Measurements from ENCODE around the gene USP17L12.
"Not testable (repeated sequence)": the region's sequence is repeated elsewhere in the genome, so short reads cannot be mapped to it uniquely, and the experiment has no call there.

Gene USP17L12

DNA sequence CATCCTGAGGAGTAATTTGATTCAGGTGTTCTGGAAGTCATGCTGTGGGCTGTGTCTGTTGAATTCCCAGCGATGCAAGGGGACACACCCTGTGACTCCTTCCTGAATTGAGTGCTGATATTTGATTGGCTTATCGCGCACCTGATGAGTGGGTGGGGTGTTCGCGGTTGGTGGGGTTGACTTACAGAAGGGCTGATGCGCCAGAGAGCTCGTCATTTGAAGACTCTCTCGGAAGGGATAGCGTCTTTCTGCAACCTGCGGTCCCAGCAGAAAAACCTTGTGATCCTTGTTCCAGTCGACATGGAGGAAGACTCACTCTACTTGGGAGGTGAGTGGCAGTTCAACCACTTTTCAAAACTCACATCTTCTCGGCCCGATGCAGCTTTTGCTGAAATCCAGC, 33.1 kb downstream of the USP17L12 start, which contains the start of gene USP17L19:
USP17L19 (plus strand) TSS at position 301 of the 400 bp plus-strand sequence; CDS start at position 301, 0 bp downstream.
- H3K9me3 ChIP-seq (ENCODE audit: control insufficient read depth in 1 of 2, low read length in 2 of 2); H3K36me3 ChIP-seq (ENCODE audit: control insufficient read depth in 1 of 2, insufficient read depth in 2 of 2, low read length in 2 of 2); H3K27ac ChIP-seq (ENCODE audit: low read depth, low read length); H3K4me3 ChIP-seq (ENCODE audit: low read depth in 1 of 2, low read length in 2 of 2); H3K4me1 ChIP-seq (ENCODE audit: control insufficient read depth in 1 of 2, insufficient read depth in 2 of 2, low read length in 2 of 2); H3K27me3 ChIP-seq (ENCODE audit: control insufficient read depth in 1 of 2, insufficient read depth in 2 of 2, low read length in 2 of 2); H3K9ac ChIP-seq (ENCODE audit: low read depth in 1 of 2, low read length in 2 of 2): not testable (repeated sequence)

DNA sequence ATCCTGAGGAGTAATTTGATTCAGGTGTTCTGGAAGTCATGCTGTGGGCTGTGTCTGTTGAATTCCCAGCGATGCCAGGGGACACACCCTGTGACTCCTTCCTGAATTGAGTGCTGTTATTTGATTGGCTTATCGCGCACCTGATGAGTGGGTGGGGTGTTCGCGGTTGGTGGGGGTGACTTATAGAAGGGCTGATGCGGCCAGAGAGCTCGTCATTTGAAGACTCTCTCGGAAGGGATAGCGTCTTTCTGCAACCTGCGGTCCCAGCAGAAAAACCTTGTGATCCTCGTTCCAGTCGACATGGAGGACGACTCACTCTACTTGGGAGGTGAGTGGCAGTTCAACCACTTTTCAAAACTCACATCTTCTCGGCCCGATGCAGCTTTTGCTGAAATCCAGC, 37.9 kb downstream of the USP17L12 start, which contains the start of gene USP17L20:
USP17L20 (plus strand) TSS at position 301 of the 400 bp plus-strand sequence; CDS start at position 301, 0 bp downstream.
- H3K27me3 ChIP-seq (ENCODE audit: control insufficient read depth in 1 of 2, insufficient read depth in 2 of 2, low read length in 2 of 2); H3K9ac ChIP-seq (ENCODE audit: low read depth in 1 of 2, low read length in 2 of 2); H3K27ac ChIP-seq (ENCODE audit: low read depth, low read length); H3K4me3 ChIP-seq (ENCODE audit: low read depth in 1 of 2, low read length in 2 of 2); H3K36me3 ChIP-seq (ENCODE audit: control insufficient read depth in 1 of 2, insufficient read depth in 2 of 2, low read length in 2 of 2); H3K9me3 ChIP-seq (ENCODE audit: control insufficient read depth in 1 of 2, low read length in 2 of 2); H3K4me1 ChIP-seq (ENCODE audit: control insufficient read depth in 1 of 2, insufficient read depth in 2 of 2, low read length in 2 of 2): not testable (repeated sequence)

- not testable (repeated sequence) for H3K36me3 ChIP-seq (ENCODE audit: control insufficient read depth in 1 of 2, insufficient read depth in 2 of 2, low read length in 2 of 2); H3K27ac ChIP-seq (ENCODE audit: low read depth, low read length); H3K4me3 ChIP-seq (ENCODE audit: low read depth in 1 of 2, low read length in 2 of 2); H3K4me1 ChIP-seq (ENCODE audit: control insufficient read depth in 1 of 2, insufficient read depth in 2 of 2, low read length in 2 of 2); H3K9ac ChIP-seq (ENCODE audit: low read depth in 1 of 2, low read length in 2 of 2); H3K27me3 ChIP-seq (ENCODE audit: control insufficient read depth in 1 of 2, insufficient read depth in 2 of 2, low read length in 2 of 2); H3K9me3 ChIP-seq (ENCODE audit: control insufficient read depth in 1 of 2, low read length in 2 of 2)
Observed at GRCh38 chr4:9262572-9262971, 42.6 kb downstream of the USP17L12 start, which contains the start of gene USP17L21. TSS of gene USP17L21 (plus strand) at chr4:9262872. CDS start at chr4:9262872, 0 bp downstream.

DNA sequence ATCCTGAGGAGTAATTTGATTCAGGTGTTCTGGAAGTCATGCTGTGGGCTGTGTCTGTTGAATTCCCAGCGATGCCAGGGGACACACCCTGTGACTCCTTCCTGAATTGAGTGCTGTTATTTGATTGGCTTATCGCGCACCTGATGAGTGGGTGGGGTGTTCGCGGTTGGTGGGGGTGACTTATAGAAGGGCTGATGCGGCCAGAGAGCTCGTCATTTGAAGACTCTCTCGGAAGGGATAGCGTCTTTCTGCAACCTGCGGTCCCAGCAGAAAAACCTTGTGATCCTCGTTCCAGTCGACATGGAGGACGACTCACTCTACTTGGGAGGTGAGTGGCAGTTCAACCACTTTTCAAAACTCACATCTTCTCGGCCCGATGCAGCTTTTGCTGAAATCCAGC, 47.4 kb downstream of the USP17L12 start, which contains the start of gene USP17L22:
USP17L22 (plus strand) TSS at position 301 of the 400 bp plus-strand sequence; CDS start at position 301, 0 bp downstream.
- not testable (repeated sequence) for H3K27ac ChIP-seq (ENCODE audit: low read depth, low read length); H3K27me3 ChIP-seq (ENCODE audit: control insufficient read depth in 1 of 2, insufficient read depth in 2 of 2, low read length in 2 of 2); H3K9ac ChIP-seq (ENCODE audit: low read depth in 1 of 2, low read length in 2 of 2); H3K9me3 ChIP-seq (ENCODE audit: control insufficient read depth in 1 of 2, low read length in 2 of 2); H3K4me1 ChIP-seq (ENCODE audit: control insufficient read depth in 1 of 2, insufficient read depth in 2 of 2, low read length in 2 of 2); H3K36me3 ChIP-seq (ENCODE audit: control insufficient read depth in 1 of 2, insufficient read depth in 2 of 2, low read length in 2 of 2); H3K4me3 ChIP-seq (ENCODE audit: low read depth in 1 of 2, low read length in 2 of 2)

Measured in duodenal mucosa (tissue), 2 donors.